Fibroblast of skin of left biceps (primary cell): Measurements from ENCODE around the gene NDUFB10.

Experiments
- DNase-seq, 2 experiments: peaks; one replicate each; pipeline ENCODE4 v3.0.0-alpha.2; 2013; ENCODE audit warnings: low read depth in 2 of 2

The NDUFB10 gene

GRCh38 chr16:2001456-2002355, 42.4 kb downstream of the NDUFB10 start:
- no peak for DNase-seq

GRCh38 chr16:2002406-2003230, 43.3 kb downstream of the NDUFB10 start:
- DNase-seq = no peak

- DNase-seq = no peak
Measured at GRCh38 chr16:2003231-2003826, 44.0 kb downstream of the NDUFB10 start.

- peak in 1 of 2 experiments; percentile 21 for DNase-seq
Measured at GRCh38 chr16:2003827-2004641, 44.7 kb downstream of the NDUFB10 start.

- no peak for DNase-seq
Measured at GRCh38 chr16:2004795-2005517, 45.6 kb downstream of the NDUFB10 start.

GRCh38 chr16:2005646-2006045, 46.3 kb downstream of the NDUFB10 start:
- no peak for DNase-seq

- no peak for DNase-seq
Measured at GRCh38 chr16:2006317-2006716, 47.0 kb downstream of the NDUFB10 start.

- no peak for DNase-seq
Measured at GRCh38 chr16:2007081-2007836, 47.9 kb downstream of the NDUFB10 start.

GRCh38 chr16:2008009-2008526, 48.7 kb downstream of the NDUFB10 start:
- DNase-seq = no peak

- no peak for DNase-seq
Measured at GRCh38 chr16:2008631-2009163, 49.4 kb downstream of the NDUFB10 start.

GRCh38 chr16:2009164-2009711, 49.9 kb downstream of the NDUFB10 start:
- DNase-seq = no peak

GRCh38 chr16:2009791-2010510, 50.6 kb downstream of the NDUFB10 start, which contains the start of gene ZNF598:
Gene ZNF598, minus strand, starts transcription at chr16:2009821.
- peak; percentile 66 to 68 for DNase-seq
